ENCODE data around the gene ZNF570.

Gene ZNF570

DNA sequence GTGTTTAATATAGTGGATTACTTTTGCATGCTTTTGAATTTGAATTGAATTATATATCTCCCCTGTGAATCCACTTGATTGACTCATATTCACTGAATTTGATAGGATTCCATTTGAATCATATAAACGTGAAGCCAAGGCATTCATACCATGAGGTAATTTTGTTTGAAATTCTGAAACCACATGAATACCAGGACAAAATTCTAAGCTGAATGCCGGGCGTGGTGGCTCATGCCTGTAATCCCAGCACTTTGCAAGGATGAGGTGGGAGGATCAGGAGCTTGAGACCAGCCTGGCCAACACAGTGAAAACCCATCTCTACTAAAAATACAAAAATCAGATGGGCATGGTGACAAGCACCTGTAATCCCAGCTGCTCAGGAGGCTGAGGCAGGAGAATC lies 42.0 kb downstream of the ZNF570 start:
- in situ Hi-C loops (cut with MboI; ENCODE audit: low pct_unique_long_range_greater_than_20kb, low sequenced_read_pairs, unreplicated experiment), result no loop called here
- DNase-seq (ENCODE audit: low spot score), result no peak
- TF ChIP-seq, protein P1, sequence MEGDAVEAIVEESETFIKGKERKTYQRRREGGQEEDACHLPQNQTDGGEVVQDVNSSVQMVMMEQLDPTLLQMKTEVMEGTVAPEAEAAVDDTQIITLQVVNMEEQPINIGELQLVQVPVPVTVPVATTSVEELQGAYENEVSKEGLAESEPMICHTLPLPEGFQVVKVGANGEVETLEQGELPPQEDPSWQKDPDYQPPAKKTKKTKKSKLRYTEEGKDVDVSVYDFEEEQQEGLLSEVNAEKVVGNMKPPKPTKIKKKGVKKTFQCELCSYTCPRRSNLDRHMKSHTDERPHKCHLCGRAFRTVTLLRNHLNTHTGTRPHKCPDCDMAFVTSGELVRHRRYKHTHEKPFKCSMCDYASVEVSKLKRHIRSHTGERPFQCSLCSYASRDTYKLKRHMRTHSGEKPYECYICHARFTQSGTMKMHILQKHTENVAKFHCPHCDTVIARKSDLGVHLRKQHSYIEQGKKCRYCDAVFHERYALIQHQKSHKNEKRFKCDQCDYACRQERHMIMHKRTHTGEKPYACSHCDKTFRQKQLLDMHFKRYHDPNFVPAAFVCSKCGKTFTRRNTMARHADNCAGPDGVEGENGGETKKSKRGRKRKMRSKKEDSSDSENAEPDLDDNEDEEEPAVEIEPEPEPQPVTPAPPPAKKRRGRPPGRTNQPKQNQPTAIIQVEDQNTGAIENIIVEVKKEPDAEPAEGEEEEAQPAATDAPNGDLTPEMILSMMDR (IDR thresholded peaks at IDR 0.05; ENCODE audit: extremely low read depth, insufficient read depth, missing control alignments), result no peak

DNA sequence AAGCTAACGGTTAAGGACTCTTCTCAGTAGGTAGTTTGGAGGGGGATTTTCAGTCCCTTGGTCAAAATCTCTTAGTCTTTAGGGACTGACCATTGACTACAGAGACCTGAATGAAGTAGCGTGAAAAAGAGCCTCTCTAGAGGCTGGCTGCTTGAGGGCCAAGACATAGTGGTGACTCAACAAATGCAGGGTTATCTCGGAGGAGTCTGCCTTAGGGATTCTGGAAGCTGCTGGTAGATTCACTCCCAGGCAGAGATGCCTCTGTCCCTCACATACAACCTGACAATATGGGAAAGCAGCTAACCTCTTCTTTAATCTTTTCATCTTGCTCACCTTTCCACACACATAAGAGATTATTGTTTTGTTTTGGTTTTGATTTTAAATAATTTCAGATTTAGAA lies 42.7 kb downstream of the ZNF570 start:
- TF ChIP-seq, protein P1 (IDR thresholded peaks at IDR 0.05; ENCODE audit: extremely low read depth, insufficient read depth, missing control alignments), result no peak
- in situ Hi-C loops (cut with MboI; ENCODE audit: low pct_unique_long_range_greater_than_20kb, low sequenced_read_pairs, unreplicated experiment), result no loop called here
- no peak for DNase-seq (ENCODE audit: low spot score)

DNA sequence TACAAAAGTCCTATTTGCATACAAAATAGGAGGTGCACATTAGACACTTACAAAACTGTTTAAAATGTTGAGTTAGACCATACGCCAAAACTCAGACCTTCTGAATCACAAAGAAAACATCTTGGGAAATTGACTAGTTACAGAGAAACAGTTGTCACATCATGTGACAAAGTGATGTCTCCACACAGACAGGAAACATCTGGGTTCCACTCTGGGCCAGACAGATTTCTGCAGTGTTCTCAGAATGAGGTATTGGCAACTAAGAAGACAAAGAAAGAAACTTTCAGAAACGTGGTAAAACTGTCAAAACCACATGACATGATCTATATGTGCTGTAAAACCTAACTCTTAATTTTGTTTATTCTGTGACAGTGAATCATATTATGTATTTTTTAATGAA lies 44.2 kb downstream of the ZNF570 start:
- TF ChIP-seq, protein P1 (IDR thresholded peaks at IDR 0.05; ENCODE audit: extremely low read depth, insufficient read depth, missing control alignments), result no peak
- in situ Hi-C loops (cut with MboI; ENCODE audit: low pct_unique_long_range_greater_than_20kb, low sequenced_read_pairs, unreplicated experiment), result no loop called here
- DNase-seq (ENCODE audit: low spot score), result no peak

DNA sequence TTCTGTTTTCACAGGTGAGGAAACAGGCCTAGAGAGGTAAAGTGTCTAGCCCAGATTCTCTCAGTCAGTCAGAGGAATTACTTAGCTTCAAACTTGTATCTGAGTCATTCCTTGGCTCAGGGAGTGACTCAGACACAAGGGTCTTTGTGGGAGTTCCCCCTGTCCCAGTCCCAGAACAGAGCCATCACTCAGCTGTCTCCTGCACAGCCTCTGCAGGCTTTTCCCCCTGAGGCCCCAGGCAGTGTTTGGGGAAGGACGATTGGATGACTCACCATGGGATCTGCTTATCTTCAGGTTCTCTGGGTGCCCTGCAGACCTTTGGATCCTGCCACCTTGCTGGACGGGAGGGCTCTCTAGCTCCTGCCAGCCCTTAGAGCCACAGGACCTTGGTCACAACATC lies 50.7 kb downstream of the ZNF570 start:
- in situ Hi-C loops (cut with MboI; ENCODE audit: low pct_unique_long_range_greater_than_20kb, low sequenced_read_pairs, unreplicated experiment), result no loop called here
- no peak for DNase-seq (ENCODE audit: low spot score)
- TF ChIP-seq, protein P1 (IDR thresholded peaks at IDR 0.05; ENCODE audit: extremely low read depth, insufficient read depth, missing control alignments), result no peak

DNA sequence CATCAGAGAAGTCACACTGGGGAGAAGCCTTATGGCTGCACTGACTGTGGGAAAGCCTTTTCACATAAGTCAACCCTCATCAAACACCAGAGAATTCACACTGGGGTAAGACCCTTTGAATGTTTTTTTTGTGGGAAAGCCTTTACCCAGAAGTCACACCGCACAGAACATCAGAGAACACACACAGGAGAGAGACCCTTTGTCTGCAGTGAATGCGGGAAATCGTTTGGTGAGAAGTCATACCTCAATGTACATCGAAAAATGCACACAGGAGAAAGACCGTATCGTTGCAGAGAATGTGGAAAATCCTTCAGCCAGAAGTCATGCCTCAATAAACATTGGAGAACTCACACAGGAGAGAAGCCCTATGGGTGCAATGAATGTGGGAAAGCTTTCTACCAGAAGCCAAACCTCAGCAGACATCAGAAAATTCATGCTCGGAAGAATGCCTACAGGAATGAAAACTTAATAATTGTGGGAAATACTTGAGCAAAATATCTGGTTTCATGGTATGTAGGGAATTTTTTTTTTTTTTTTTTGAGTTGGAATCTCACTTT lies 68.3 kb downstream of the ZNF570 start:
- in situ Hi-C loops (cut with MboI; ENCODE audit: low pct_unique_long_range_greater_than_20kb, low sequenced_read_pairs, unreplicated experiment), result no loop called here
- TF ChIP-seq, protein P1 (IDR thresholded peaks at IDR 0.05; ENCODE audit: extremely low read depth, insufficient read depth, missing control alignments), result no peak
- no peak for DNase-seq (ENCODE audit: low spot score)

Data from GM13977 (cell line).